Amygdala (tissue), 56 donors: ENCODE results near the gene HSPBP1.

Experiments
- DNase-seq, 56 donors: peaks; one replicate each; lab custom pipeline; 2025; lab: John Stamatoyannopoulos, UW

Gene HSPBP1

DNA sequence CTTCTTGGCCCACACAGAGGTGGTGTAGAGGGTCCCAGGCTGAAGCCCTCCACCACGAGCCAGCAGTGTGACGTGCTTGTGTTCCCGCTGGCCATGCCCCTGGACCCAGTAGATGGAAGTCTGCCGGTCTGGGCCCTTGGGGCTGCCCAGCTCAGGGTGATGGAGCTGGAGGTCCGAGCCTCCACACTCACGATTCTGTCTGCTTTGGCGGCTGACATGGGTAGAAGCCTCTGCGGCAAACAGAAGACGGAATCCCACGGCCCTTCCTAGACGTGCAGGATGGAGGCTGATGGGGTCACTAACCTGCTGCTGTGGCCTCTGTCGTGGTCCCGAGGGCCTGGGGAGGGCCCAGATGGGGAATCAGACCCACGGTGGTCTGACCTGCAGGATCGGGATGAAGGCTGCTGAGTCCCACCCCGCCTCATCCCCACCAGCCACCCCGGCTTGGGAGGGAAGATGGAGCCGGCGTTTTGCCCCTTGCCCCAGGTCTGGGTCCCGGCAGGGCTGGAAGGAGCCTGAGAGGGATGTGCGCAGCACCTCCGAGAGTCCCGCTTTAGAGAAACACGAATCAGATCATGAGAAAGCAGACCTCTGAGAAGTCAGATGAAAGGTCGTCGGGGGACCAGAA lies 55.8 kb downstream of the HSPBP1 start:
- DNase-seq = no peak

DNA sequence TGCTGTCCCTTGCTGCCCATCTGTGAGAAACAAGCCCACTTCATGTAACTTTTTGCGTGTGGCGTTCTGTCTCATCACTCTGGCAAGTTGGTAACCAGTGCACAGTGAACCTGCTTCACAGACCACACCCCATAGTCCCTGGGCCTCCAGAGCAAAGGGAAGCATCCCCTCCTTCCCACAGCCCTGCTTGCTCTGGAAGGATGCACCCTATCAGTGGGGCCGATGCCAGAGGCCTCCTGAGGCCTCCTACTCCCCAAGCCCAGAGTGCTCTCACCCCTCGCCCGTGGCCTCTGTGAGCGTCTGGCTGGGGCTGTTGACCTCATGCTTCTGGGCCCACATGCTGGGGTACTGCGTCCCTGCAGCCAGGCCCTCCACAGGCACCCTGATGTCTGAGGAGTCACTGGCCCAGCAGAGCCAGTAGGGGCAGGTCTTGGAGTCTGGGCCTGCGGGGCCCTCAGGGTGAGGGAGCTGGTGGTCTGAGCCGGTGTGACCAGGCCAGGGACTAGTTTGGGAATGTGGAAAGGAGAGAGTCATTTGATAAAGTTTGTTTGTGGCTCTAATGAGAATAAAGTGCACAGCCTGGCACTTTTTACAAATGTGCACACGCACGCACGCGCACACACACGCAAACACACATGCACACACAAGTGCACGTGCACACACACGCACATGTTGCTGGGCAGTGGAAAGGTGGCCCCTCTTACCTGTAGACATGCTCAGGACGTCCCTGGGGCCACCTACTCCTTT lies 56.4 kb downstream of the HSPBP1 start:
- no peak for DNase-seq

DNA sequence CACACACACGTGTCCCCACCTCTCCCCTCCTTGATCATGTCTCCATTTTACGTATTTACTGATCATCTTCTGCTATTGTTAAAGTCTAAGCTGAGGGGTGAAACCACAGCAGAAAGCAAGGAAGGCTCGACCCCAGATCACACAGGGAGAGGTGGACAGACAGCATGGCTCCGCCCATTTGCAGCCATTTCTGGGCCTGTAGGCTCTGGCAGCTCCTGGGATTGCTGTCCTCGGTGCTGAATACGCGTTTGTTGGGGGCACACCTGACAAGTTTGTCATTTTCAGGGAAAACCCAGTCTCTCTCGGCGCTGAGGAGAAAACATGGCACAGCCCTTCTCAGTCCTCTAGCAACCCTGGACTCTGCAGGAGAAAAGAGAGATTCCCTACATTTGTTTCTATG lies 59.4 kb downstream of the HSPBP1 start:
- DNase-seq = no peak

DNA sequence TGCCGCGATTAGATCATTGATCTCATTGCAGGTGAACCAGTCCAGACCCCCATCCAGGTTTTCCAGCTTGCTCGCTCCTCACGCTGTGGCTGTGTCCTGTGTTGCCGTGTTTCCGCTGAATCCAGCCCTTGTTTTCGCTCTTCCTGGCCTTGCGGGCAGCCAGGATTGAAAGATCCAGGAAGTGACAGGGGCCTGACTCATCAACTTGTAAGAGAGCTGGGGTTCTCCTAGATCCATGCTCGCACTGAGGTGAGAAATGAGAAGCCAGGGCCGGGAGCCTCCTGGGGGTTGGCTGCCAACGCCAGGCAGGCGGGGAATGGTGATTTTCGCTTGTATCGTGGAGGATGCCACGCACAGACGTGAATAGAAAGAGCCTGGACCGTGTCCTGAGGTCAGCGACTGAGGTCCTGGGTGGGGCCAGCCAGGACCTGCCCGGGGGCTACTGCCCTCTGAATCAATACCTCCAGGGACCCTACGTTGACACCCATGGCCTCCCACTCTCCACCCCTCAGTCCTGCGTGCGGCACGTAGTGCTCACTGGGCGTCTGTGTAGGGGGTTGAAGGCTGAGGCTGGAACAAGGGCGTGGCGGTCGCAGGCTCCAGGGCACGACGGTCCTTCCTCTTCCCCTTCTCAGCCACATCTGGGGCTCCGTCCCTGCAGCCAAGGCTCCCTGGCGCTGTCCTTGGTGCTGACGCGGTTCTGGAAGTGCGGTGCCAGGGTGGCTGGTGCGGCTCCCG lies 63.3 kb downstream of the HSPBP1 start:
- DNase-seq = peak in 54 of 56 donors; percentile 14 to 87 (median 66)

DNA sequence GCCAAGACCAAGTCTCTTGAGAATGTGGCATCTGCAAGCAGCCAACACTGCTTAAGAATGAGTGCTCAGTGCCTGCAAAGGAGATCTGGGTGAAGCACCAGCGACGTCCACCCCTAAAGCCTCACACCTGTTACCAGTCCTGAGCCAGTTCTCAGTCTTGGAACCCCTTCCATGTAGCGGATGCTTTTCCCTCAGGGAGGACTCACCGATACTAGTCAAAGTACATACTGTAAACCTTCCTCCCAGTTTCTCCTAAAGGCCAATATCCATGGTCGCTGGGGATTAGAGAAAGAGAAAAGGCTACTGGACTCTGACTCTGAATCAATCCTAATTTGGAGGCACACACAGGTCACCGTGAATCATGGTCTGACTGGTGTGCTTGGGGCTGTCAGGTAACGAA lies 66.4 kb downstream of the HSPBP1 start:
- no peak for DNase-seq

DNA sequence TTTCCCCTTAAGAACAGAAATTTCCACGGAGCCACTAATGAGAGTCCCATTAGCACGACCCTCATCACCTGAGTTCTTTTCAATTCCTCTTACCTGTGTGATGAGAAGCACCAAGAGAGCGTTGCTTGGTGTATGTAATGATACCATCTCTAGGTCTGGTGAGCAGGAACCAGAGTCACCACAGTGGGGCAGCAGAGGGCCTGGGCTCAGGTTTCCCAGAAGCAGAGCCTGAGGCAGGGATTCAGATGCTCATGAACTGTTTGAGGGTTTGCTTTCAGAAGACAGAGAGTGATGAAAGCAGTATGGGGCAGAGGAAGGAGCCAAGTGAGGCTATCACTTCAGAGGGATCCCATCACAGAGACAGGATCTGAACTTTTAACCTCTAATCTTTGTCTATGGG lies 67.5 kb downstream of the HSPBP1 start:
- peak in 1 of 56 donors; percentile 9 for DNase-seq
